GM12878 (cell line): ENCODE measurements around the gene MPZL1. TPM values are rescaled to one million over a fixed set of nuclear protein-coding genes. Genes with fewer than 3 reads are reported as not detected.

ENCODE experiments used
- ATAC-seq: fragments of 200-7000 bp; cut with Tn5 transposase; 3 replicates; pipeline ENCODE4 v1.9.1; 2020; ENCODE audit warnings: mild to moderate bottlenecking, moderate library complexity
- BruUV-seq: library from RNA; stranded (reverse); fragments of 400-500 nt; replicated peaks from 2 replicates; lab custom pipeline; 2021; lab: Mats Ljungman, UMichigan
- CTCF ChIA-PET: fragments of 300-600 bp; sonication (Branson Sonifier 250); formaldehyde crosslinking; extraction: SDS; loops from one replicate; lab custom pipeline; 2021; ENCODE audit warnings: inconsistent platforms; lab: Yijun Ruan, JAX
- POLR2A ChIA-PET: fragments of 350-600 bp; formaldehyde crosslinking; extraction: SDS; loops from one replicate; lab custom pipeline; 2021; ENCODE audit warnings: inconsistent platforms; lab: Charles Lee
- RAD21 ChIA-PET: fragments of 300-600 bp; sonication (Branson Sonifier 250); formaldehyde crosslinking; loops from one replicate; lab custom pipeline; 2023; ENCODE audit warnings: antibody characterized with exemption; ENCODE audit not compliant: unreplicated experiment; lab: Charles Lee
- SMC1A ChIA-PET: fragments of 300-600 bp; sonication (Branson Sonifier 250); formaldehyde crosslinking; loops from one replicate; lab custom pipeline; 2023; ENCODE audit not compliant: unreplicated experiment, uncharacterized antibody; lab: Charles Lee
- DNase-seq: peaks from one replicate; pipeline ENCODE4 v3.0.0-alpha.2; 2011; ENCODE audit warnings: low read depth, low spot score
- FAIRE-seq: peaks from 3 replicates; lab custom pipeline; 2011; peaks lifted over from hg19 to GRCh38; lab: Jason Lieb, UNC
- H2AFZ ChIP-seq: 2 replicates; pipeline ENCODE4 v1.6.0; 2011; ENCODE audit warnings: low read depth, low read length, control low read depth; ENCODE audit not compliant: control insufficient read depth
- H3K27ac ChIP-seq: 2 replicates; pipeline ENCODE4 v1.5.1; 2011; ENCODE audit warnings: control low read depth; ENCODE audit not compliant: control insufficient read depth, insufficient read depth
- H3K27me3 ChIP-seq, 2 experiments: replicated peaks in 1 of 2; 2 replicates each; pipeline versions ENCODE4 v1.6.0 to v1.6.1; 2011; ENCODE audit warnings: low read length in 1 of 2; ENCODE audit not compliant: control insufficient read depth in 2 of 2, insufficient read depth in 2 of 2
- H3K36me3 ChIP-seq, 2 experiments: 2 replicates each; pipeline ENCODE4 v1.5.1; 2011; ENCODE audit warnings: low read length in 1 of 2; ENCODE audit not compliant: control insufficient read depth in 2 of 2, insufficient read depth in 2 of 2
- H3K4me1 ChIP-seq: 2 replicates; pipeline ENCODE4 v1.6.1; 2011; ENCODE audit warnings: mild to moderate bottlenecking, low read length, moderate library complexity, mixed read lengths; ENCODE audit not compliant: control insufficient read depth, insufficient read depth
- H3K4me2 ChIP-seq: 2 replicates; pipeline ENCODE4 v1.6.0; 2011; ENCODE audit warnings: control low read depth; ENCODE audit not compliant: control insufficient read depth, insufficient read depth
- H3K4me3 ChIP-seq: fragments of 200-600 bp; sonication (generic); 2 replicates; pipeline ENCODE4 v1.5.1; 2016
- H3K79me2 ChIP-seq: 2 replicates; pipeline ENCODE4 v1.6.0; 2011; ENCODE audit warnings: low read length; ENCODE audit not compliant: control insufficient read depth, insufficient read depth
- H3K9ac ChIP-seq: 2 replicates; pipeline ENCODE4 v1.8.0; 2011; ENCODE audit warnings: low read length, control low read depth, mixed read lengths; ENCODE audit not compliant: control insufficient read depth, insufficient read depth
- H3K9me3 ChIP-seq: replicated peaks from 3 replicates; pipeline ENCODE4 v1.5.1; 2011; ENCODE audit warnings: mild to moderate bottlenecking, low read length; ENCODE audit not compliant: control insufficient read depth, insufficient read depth
- H4K20me1 ChIP-seq: 2 replicates; pipeline ENCODE4 v1.6.0; 2011; ENCODE audit not compliant: control insufficient read depth, insufficient read depth
- ATF2 ChIP-seq: IDR thresholded peaks from 2 replicates; pipeline ENCODE4 v1.6.1; 2012; ENCODE audit warnings: low read length, inconsistent platforms
- CREB1 ChIP-seq: IDR thresholded peaks from 2 replicates; pipeline ENCODE4 v1.6.1; 2012; ENCODE audit warnings: low read depth, mild to moderate bottlenecking, inconsistent platforms
- DPF2 ChIP-seq: fragments of 450-650 bp; IDR thresholded peaks from 2 replicates; pipeline ENCODE4 v1.6.1; 2017; ENCODE audit warnings: mild to moderate bottlenecking
- EP300 ChIP-seq, 2 experiments: fragments of 150-350 bp in 1 of 2; IDR thresholded peaks; 2 replicates each; pipeline ENCODE4 v1.6.1; 2011 to 2012; ENCODE audit warnings: low read depth in 2 of 2, low read length in 2 of 2, borderline replicate concordance in 1 of 2, improper control_type of control experiment in 1 of 2, inconsistent platforms in 1 of 2; ENCODE audit not compliant: control insufficient read depth in 1 of 2
- IKZF2 ChIP-seq, 2 experiments: fragments of 450-650 bp; IDR thresholded peaks; 2 replicates each; pipeline ENCODE4 v1.6.1; 2017; ENCODE audit warnings: mild to moderate bottlenecking in 2 of 2, moderate library complexity in 2 of 2
- IRF4 ChIP-seq: IDR thresholded peaks from 2 replicates; pipeline ENCODE4 v1.6.1; 2011; ENCODE audit warnings: low read depth, low read length
- LARP7 ChIP-seq: fragments of 450-650 bp; IDR thresholded peaks from 2 replicates; pipeline ENCODE4 v1.6.1; 2017; ENCODE audit warnings: mild to moderate bottlenecking
- MTA2 ChIP-seq: fragments of 450-650 bp; IDR thresholded peaks from 2 replicates; pipeline ENCODE4 v1.6.1; 2016; ENCODE audit warnings: low read depth, mild to moderate bottlenecking, moderate library complexity
- MYB ChIP-seq: fragments of 150-350 bp; IDR thresholded peaks from 2 replicates; pipeline ENCODE4 v1.6.1; 2014; ENCODE audit warnings: mild to moderate bottlenecking, low read depth, low read length, borderline replicate concordance
- POLR2AphosphoS5 ChIP-seq: IDR thresholded peaks from 2 replicates; pipeline ENCODE4 v1.6.1; 2011; ENCODE audit warnings: mild to moderate bottlenecking, low read length, inconsistent platforms
- POU2F2 ChIP-seq: IDR thresholded peaks from 3 replicates; pipeline ENCODE4 v1.6.1; 2011; ENCODE audit warnings: low read depth, mild to moderate bottlenecking, low read length, borderline replicate concordance
- RB1 ChIP-seq: fragments of 450-650 bp; formaldehyde crosslinking; IDR thresholded peaks from 2 replicates; pipeline ENCODE4 v1.6.1; 2017; ENCODE audit warnings: mild to moderate bottlenecking, borderline replicate concordance
- SMC3 ChIP-seq: IDR thresholded peaks from 2 replicates; pipeline ENCODE4 v1.6.1; 2011; ENCODE audit warnings: low read length, improper control_type of control experiment, borderline replicate concordance
- STAT1 ChIP-seq: fragments of 450-650 bp; conservative IDR thresholded peaks from 2 replicates; pipeline ENCODE4 v1.6.1; 2014; ENCODE audit warnings: antibody characterized with exemption, mild to moderate bottlenecking
- ZNF217 ChIP-seq: fragments of 450-650 bp; IDR thresholded peaks from 2 replicates; pipeline ENCODE4 v1.6.1; 2017; ENCODE audit warnings: antibody characterized with exemption, mild to moderate bottlenecking
- WGBS: methylation state at CpG from one replicate; pipeline ENCODE4 v1.1.6; 2016; ENCODE audit warnings: low lambda C conversion rate; ENCODE audit not compliant: insufficient replicate concordance, insufficient coverage; ENCODE audit errors: missing lambda C conversion rate; 5-methylcytosine and 5-hydroxymethylcytosine counted together
- in situ Hi-C: fragments of 300-500 bp; cut with MboI; formaldehyde crosslinking; loops from 9 replicates; pipeline ENCODE4 v1.14.3; 2018; ENCODE audit warnings: mixed read lengths
- intact Hi-C: fragments of 100-400 bp; cut with micrococcal nuclease; formaldehyde crosslinking; loops from one replicate; pipeline ENCODE4 v1.14.2; 2022; ENCODE audit not compliant: unreplicated experiment
- polyA plus RNA-seq, 11 experiments: library from polyadenylated mRNA; depleted of rRNA in 4 of 11; unstranded in 6 of 11; stranded (reverse) in 5 of 11; fragments of >200 nt; fragmentation: Nextera tagmentation in 4 of 11; fragmentation: Illumina TruSeq in 1 of 11; extraction: Ambion mirVana in 4 of 11; extraction: Trizol in 1 of 11; gene quantifications; 1 replicate in 1 of 11; 2 replicates in 10 of 11; pipeline versions ENCODE4 v1.2.1 to v1.2.3, GENCODE V29; 2011 to 2016; ENCODE audit warnings: inconsistent platforms in 2 of 11, missing spikeins in 2 of 11, low read depth in 1 of 11
- total RNA-seq, 4 experiments: library from RNA; depleted of rRNA in 3 of 4; stranded (reverse); fragments of >200 nt in 3 of 4; fragmentation: Illumina TruSeq in 1 of 4; extraction: Trizol in 1 of 4; gene quantifications; 2 replicates each; pipeline versions ENCODE4 v1.2.1 to v1.2.3, GENCODE V29; 2013 to 2021
- TF ChIP-seq, protein P1 (sequence below): IDR thresholded peaks from 2 replicates; pipeline ENCODE4 v1.6.1; 2011; ENCODE audit warnings: low read depth, mild to moderate bottlenecking, low read length, moderate library complexity, borderline replicate concordance; ENCODE audit errors: extremely low read depth
- TF ChIP-seq, protein P2 (sequence below): IDR thresholded peaks from 2 replicates; pipeline ENCODE4 v1.6.1; 2011; ENCODE audit warnings: mild to moderate bottlenecking, low read depth, low read length, moderate library complexity; ENCODE audit not compliant: insufficient replicate concordance
- TF ChIP-seq, protein P3 (sequence below), 3 experiments: IDR thresholded peaks in 2 of 3; conservative IDR thresholded peaks in 1 of 3; 2 replicates each; pipeline ENCODE4 v1.5.1; 2011; ENCODE audit warnings: low read depth in 3 of 3, low read length in 3 of 3, mild to moderate bottlenecking in 3 of 3, control low read depth in 2 of 3, moderate library complexity in 2 of 3, inconsistent platforms in 1 of 3, mixed read lengths in 1 of 3; ENCODE audit not compliant: control insufficient read depth in 2 of 3, insufficient read depth in 1 of 3; ENCODE audit errors: extremely low read depth in 1 of 3

Gene MPZL1
- total and polyA plus RNA-seq, 10 of the 15 experiments (the other 5 are each of a cell fraction or from before 2014, with no cell fraction given): 9.8 to 60.9 (median 45.9) TPM

GRCh38 chr1:167676205-167676915, 45.4 kb upstream of the MPZL1 start:
- in situ Hi-C loops: no loop called here
- Histone ChIP-seq H4K20me1 (no peaks in the 10 kb centered on the region), H3K9me3 (no peaks in the 10 kb centered on the region; the same call in 2 of the 3 replicates), H3K79me2 (peaks cover 35% of the 10 kb centered on the region), H3K9ac (peak overlapping the region; percentile 61), H3K4me3 (peak overlapping the region; percentile 35; the same call in 1 of the 2 replicates), H3K27me3 (no peaks in the 10 kb centered on the region), H3K4me1 (peaks cover 85% of the 10 kb centered on the region), H2AFZ (no peak overlapping the region), H3K27ac (peak overlapping the region; percentile 93), H3K4me2 (peak overlapping the region; percentile 64), H3K36me3 (peaks cover 0 to 3% of the 10 kb centered on the region in 2 experiments; a peak in 2 of 4 replicates)
- ChIA-PET SMC1A (interaction anchor here (1.1 to 10.3 kb wide), 13 partner anchors 10 to 126 kb away, joined by 3 to 170 read pairs (median 6); partner anchors contain the start of gene RCSD1), RAD21 (interaction anchor here (0.8 to 8.3 kb wide), 13 partner anchors 11 to 127 kb away, joined by 3 to 100 read pairs (median 4); partner anchors contain the start of gene RCSD1), POLR2A (interaction anchor here (1.2 to 7.2 kb wide), 6 partner anchors 9 to 76 kb away, joined by 4 to 84 read pairs (median 8); partner anchors contain the start of gene RCSD1), CTCF (interaction anchor here (0.8 to 5.1 kb wide), 11 partner anchors 9 to 405 kb away, joined by 3 to 31 read pairs (median 6); no protein-coding TSS in a partner anchor)
- 60% methylated on average over 2 of the region's 2 CpGs for WGBS
- BruUV-seq: no TSS peak
- FAIRE-seq: peak; percentile 13
- DNase-seq: peak; percentile 88
- ATAC-seq: peak; percentile 76
- intact Hi-C loops: loop anchor here (1.0 kb wide), 1 partner anchor 48 kb away; no protein-coding TSS in a partner anchor
- TF ChIP-seq, protein P1, sequence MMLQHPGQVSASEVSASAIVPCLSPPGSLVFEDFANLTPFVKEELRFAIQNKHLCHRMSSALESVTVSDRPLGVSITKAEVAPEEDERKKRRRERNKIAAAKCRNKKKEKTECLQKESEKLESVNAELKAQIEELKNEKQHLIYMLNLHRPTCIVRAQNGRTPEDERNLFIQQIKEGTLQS: no peak
- peak; percentile 95 for TF ChIP-seq POU2F2
- no peak for TF ChIP-seq RB1
- 0 out of 2 replicates have a peak, but pooled peaks have one; percentile 6 for TF ChIP-seq MYB
- no peak; a peak in 1 of 4 replicates for TF ChIP-seq IKZF2 (IDR thresholded peaks at IDR 0.05)
- TF ChIP-seq MTA2: peak; percentile 7; the same call in 1 of the 2 replicates
- TF ChIP-seq CREB1: no peak
- no peak for TF ChIP-seq ZNF217
- peak; percentile 25; the same call in 1 of the 2 replicates for TF ChIP-seq DPF2
- peak; percentile 10 to 11; a peak in 1 of 4 replicates for TF ChIP-seq EP300 (IDR thresholded peaks at IDR 0.05; ENCODE audit: borderline replicate concordance in 1 of 2, control insufficient read depth in 1 of 2, low read depth in 2 of 2, low read length in 2 of 2)
- TF ChIP-seq SMC3: peak; percentile 20; the same call in 1 of the 2 replicates
- TF ChIP-seq IRF4: peak; percentile 80
- no peak for TF ChIP-seq POLR2AphosphoS5
- TF ChIP-seq, protein P2, sequence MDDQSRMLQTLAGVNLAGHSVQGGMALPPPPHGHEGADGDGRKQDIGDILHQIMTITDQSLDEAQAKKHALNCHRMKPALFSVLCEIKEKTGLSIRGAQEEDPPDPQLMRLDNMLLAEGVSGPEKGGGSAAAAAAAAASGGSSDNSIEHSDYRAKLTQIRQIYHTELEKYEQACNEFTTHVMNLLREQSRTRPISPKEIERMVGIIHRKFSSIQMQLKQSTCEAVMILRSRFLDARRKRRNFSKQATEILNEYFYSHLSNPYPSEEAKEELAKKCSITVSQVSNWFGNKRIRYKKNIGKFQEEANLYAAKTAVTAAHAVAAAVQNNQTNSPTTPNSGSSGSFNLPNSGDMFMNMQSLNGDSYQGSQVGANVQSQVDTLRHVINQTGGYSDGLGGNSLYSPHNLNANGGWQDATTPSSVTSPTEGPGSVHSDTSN: no peak
- peak; percentile 70; the same call in 1 of the 2 replicates for TF ChIP-seq ATF2
- TF ChIP-seq LARP7: no peak
- TF ChIP-seq, protein P3, sequence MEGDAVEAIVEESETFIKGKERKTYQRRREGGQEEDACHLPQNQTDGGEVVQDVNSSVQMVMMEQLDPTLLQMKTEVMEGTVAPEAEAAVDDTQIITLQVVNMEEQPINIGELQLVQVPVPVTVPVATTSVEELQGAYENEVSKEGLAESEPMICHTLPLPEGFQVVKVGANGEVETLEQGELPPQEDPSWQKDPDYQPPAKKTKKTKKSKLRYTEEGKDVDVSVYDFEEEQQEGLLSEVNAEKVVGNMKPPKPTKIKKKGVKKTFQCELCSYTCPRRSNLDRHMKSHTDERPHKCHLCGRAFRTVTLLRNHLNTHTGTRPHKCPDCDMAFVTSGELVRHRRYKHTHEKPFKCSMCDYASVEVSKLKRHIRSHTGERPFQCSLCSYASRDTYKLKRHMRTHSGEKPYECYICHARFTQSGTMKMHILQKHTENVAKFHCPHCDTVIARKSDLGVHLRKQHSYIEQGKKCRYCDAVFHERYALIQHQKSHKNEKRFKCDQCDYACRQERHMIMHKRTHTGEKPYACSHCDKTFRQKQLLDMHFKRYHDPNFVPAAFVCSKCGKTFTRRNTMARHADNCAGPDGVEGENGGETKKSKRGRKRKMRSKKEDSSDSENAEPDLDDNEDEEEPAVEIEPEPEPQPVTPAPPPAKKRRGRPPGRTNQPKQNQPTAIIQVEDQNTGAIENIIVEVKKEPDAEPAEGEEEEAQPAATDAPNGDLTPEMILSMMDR (IDR thresholded peaks at IDR 0.05 in 2 of 3, conservative IDR thresholded peaks at IDR 0.05 in 1 of 3; ENCODE audit: control insufficient read depth in 2 of 3, extremely low read depth in 1 of 3, insufficient read depth in 1 of 3, low read depth in 3 of 3, low read length in 3 of 3): peak in 2 of 3 experiments; percentile 5 to 12; a peak in 2 of 6 replicates
- no peak for TF ChIP-seq STAT1
